Keratinocyte (primary cell): ENCODE results near the gene KIF20A.

Experiments
- CTCF ChIP-seq, 3 experiments: IDR thresholded peaks in 1 of 3; conservative IDR thresholded peaks in 1 of 3; optimal IDR thresholded peaks in 1 of 3; 2 replicates in 2 of 3; 3 replicates in 1 of 3; pipeline versions ENCODE3 to v1.5.1; 2011; ENCODE audit warnings: low read length in 3 of 3, mild to moderate bottlenecking in 3 of 3, moderate library complexity in 2 of 3, control low read depth in 1 of 3, inconsistent platforms in 1 of 3; ENCODE audit not compliant: insufficient read depth in 2 of 3; ENCODE audit errors: extremely low read depth in 1 of 3
- EZH2 ChIP-seq: IDR thresholded peaks from one replicate; pipeline ENCODE4 v1.6.1; 2012; ENCODE audit warnings: inconsistent platforms, mild to moderate bottlenecking, low read length, moderate library complexity

GRCh38 chr5:138233280-138233679 is 54.4 kb downstream of the KIF20A start:
- TF ChIP-seq CTCF (optimal IDR thresholded peaks at IDR 0.05 in 1 of 3, IDR thresholded peaks at IDR 0.05 in 1 of 3, conservative IDR thresholded peaks at IDR 0.05 in 1 of 3; ENCODE audit: extremely low read depth in 1 of 3, insufficient read depth in 2 of 3, low read length in 3 of 3), result no peak
- TF ChIP-seq EZH2, result no peak
